Stimulated activated CD4-positive, alpha-beta T cell treated with anti-CD3 and anti-CD28 coated beads, TNF-alpha, amount 100 ng/mL, for 1 hour (primary cell): Measurements from ENCODE around the gene SLC7A8.

ENCODE experiments used
- DNase-seq, 3 donors: peaks; one replicate each; pipeline ENCODE4 v3.0.0-alpha.2; 2020; ENCODE audit warnings: low read depth in 3 of 3, low spot score in 1 of 3

SLC7A8 gene

GRCh38 chr14:23183158-23183470 lies 346 bp downstream of the SLC7A8 start:
- no peak for DNase-seq

- DNase-seq, result no peak
These were observed 895 bp downstream of the SLC7A8 start for GRCh38 chr14:23182372-23183157.

GRCh38 chr14:23181946-23182345 lies 1.5 kb downstream of the SLC7A8 start:
- DNase-seq, result no peak

- DNase-seq, result no peak
These were observed 2.0 kb downstream of the SLC7A8 start for GRCh38 chr14:23181453-23181852.

- no peak for DNase-seq
These were observed 6.3 kb downstream of the SLC7A8 start for GRCh38 chr14:23177181-23177580.

- no peak for DNase-seq
These were observed 7.6 kb downstream of the SLC7A8 start for GRCh38 chr14:23175823-23176222.

DNA sequence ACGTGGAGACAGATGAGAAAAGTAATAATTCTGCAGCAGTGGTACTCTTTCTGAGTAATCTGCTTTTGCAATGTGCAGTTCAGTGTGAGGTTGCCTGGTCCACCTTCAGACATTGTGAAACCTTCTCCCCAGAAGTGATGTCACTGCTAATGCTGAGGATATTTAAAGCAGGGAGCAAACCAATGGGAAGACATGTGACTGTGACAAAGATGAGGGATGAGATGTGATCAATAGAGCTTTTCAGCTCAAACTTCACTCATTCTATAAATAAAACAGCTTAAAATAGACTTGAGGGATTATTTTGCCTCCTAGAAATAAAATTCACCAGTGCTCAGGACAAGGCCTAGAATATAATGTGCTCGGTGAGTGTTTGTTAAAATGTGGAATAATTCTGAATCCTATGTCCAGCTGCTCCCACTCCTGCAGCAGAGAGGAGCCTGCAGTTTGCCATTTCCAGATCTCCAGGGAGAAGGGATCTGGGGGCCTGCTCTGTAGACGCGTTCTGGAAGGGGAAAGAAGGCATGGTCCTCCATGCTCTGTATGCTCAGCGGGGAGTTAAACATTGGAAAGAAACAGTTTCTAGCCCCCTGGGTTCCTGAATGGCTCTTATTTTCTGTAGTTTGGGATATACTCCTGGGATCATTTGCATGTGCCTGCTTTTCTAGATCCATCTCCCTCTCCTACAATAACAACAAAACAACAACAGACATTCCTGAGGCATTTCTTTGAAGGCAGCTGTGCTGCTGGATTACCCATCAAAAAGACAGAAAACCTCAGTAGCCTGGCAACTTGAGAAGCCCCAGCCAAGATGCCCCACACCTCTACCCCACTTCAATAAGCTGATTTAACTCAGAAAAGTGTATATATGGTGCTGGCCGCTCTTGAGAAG lies 8.9 kb downstream of the SLC7A8 start:
- DNase-seq, result no peak

DNA sequence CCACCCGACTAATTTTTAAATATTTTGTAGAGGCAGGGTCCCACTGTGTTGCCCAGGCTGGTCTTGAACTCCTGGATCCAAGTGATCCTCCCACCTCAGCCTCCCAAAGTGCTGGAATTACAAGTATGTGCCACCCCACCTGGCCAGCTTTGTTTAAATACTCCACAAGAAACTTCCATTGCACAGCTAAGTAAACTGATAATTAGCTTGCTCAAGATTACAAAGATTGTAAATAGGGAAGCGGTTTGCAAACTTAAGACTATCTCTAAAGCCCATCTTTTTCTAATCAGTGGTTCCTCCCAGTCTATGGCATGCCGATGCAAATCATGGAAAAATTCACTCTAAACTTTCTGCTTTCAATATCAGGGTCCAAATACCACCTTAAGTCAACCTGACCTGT lies 9.7 kb downstream of the SLC7A8 start:
- no peak for DNase-seq

DNA sequence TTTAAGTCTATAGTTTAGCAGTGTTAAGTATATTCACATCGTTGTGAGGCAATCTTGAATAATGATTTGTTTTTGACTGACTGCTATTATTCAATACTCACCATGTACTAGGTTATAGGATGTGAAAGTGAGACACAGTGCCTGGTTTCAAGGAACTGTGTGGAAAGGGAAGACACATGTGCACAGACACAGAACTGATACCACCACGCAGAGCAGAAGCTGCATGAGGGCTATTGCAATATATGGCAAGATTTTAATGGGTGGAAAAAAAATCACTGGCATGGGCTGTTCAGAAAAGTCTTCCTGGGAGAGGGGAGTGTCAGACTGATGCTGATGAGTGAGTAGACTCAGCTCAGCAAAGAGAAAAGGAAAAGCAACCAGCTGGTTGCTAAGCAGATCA lies 10.4 kb downstream of the SLC7A8 start:
- DNase-seq, result no peak

DNA sequence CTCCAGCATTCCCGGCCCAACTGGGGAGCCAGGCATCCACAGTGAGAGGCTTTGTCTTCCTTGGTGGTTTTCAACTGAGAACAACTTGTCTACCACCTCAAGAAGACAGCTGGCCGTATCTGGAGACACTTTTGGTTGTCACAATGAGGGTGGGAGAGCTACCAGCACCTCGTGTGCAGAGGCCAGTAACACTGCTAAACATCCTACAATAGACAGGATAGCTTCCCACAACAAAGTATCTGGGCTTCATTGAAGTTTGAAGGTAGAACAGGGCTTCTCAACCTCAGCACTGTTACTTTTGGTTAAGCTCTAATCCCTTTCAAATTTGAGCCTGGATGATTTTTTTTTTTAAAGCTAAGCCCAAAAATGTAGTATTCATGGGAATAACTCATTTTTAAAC lies 10.9 kb downstream of the SLC7A8 start:
- no peak for DNase-seq

- DNase-seq, result no peak
These were observed 11.4 kb downstream of the SLC7A8 start for GRCh38 chr14:23172096-23172495.

DNA sequence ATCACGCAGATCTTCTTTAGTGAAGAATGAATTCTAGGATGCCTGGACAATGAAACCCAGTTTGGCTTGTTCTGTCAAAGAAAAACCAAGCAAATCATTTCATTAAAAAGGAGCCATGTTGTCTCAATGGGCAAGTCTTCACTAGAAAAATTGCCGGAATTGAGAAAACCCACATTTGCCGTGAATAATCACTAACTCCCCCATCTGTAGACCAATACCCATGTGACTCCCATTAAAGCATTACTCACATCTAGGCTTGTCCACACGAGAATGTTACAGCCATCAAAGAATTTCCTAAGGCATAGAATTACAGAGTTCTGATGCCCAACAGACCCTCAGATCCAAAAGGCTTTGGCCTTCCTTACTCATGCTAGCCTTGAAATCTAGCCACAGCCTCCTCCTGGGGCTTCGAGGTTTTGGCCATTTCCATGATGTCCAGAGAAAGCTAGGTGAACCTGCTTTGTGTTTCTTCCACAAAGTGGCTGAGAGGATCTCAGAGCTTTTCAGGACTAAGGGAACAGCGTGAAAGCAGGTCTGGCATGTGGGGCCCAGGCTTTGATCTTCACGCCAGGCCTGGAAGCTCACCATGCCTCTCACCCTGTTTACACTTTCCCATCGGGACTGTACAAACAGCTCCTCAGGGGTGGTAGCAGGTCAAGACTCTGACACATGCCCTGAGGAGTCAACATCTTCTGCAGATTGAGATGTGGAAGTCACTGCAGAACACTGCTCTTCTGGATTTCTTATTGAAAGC lies 12.1 kb downstream of the SLC7A8 start:
- no peak for DNase-seq

DNA sequence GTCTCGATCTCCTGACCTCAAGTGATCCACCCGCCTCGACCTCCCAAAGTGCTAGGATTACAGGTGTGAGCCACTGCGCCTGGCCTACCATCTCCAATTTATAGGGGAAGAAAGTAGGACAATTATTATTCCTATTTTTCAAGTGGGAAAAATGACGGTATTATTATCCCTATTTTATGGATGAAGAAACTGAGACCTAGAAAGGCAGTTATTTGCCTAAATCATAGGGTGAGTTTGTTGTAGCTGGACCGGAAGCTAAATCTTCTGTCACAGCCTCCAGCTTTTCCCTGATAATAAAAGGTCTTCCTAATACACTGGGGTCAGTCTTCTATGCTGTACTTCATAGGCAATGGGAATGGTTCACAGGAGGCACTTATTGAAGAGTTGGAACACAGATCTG lies 13.8 kb downstream of the SLC7A8 start:
- no peak for DNase-seq

GRCh38 chr14:23168246-23168645 lies 15.2 kb downstream of the SLC7A8 start:
- no peak for DNase-seq

DNA sequence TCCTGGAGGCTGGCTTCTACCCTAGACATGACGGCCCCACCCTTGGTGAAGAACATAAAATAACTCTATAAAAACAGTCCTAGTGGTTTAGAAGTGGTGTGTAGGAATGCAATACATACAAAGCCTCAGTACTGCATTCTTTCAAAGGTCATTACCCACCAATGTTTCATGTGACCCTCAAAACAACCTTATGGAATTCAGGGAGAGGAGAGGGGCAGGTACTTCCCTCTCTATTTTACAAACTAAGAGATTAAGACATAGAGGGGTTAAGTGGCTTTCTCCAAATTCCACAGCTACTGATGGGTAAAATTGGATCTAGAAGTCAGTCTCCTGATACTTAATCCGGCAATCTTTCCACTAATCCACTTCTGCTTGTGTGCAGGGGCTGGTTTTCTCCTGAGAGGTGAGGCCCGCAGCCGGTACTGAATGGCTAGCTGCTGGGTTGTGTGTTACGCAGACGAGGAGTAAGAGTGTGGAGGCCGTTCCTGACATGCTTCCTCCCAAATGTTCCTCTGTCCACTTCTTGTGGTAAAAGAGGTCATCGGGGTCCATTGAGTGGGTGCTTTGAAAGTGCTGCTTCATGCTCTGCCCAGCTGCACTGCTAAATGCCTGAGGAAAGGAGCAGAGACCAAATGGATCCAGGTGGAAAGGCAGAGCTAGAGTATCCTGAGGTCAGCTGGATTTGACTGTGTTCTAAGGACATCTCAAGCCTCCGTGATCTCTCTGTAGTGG lies 16.2 kb downstream of the SLC7A8 start:
- no peak for DNase-seq

- no peak for DNase-seq
These were observed 18.5 kb downstream of the SLC7A8 start for GRCh38 chr14:23164949-23165348.

GRCh38 chr14:23164250-23164649 lies 19.2 kb downstream of the SLC7A8 start:
- DNase-seq, result no peak

DNA sequence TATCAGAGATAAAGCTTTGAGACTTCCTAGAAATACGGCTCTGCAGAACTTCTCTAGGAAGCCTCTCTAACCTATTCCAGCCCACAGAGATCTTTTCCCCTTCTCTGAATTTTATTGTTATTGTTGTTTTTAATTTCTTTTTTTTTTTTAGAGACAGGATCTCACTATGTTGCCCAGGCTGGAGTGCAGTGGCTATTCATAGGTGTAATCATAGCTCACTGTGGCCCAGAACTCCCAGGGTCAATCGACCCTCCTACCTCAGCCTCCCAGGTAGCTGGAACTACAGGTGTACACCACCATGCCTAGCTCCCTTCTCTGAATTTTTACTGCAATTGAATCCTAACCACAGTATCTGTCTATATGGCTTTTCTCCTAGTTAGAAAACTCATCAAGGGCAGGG lies 19.6 kb downstream of the SLC7A8 start:
- no peak for DNase-seq

GRCh38 chr14:23162800-23163199 lies 20.7 kb downstream of the SLC7A8 start:
- DNase-seq, result no peak

DNA sequence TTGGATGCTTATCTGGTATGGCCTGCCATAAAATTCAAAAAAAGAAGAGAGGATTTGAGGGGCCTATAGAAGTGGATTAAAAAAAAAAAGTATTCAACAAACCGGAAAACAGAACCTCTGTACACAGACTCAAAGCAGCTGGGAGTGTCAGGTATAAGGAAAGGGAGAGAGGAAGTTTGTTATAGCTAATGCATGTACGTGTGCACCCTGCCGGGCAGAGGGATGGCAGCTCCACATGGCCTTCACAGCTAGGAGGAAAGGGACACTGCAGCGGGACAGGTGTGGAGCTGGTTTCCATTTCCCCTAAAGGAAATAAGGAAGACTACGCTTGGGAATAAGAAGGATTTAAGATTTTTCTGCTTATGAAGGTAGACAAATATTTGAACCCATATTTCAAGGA lies 21.5 kb downstream of the SLC7A8 start:
- no peak for DNase-seq

- no peak for DNase-seq
These were observed 22.4 kb downstream of the SLC7A8 start for GRCh38 chr14:23160924-23161522.
